Subcutaneous abdominal adipose tissue (tissue), 5 donors: Measurements from ENCODE around the gene CHRDL1.
"Not testable (repeated sequence)": the region's sequence is repeated elsewhere in the genome, so short reads cannot be mapped to it uniquely, and the experiment has no call there.

Source experiments
- H3K27ac ChIP-seq: one replicate; pipeline ENCODE4 v1.7.0; 2013; ENCODE audit warnings: low read depth, mild to moderate bottlenecking, inconsistent platforms, low read length, moderate library complexity
- H3K27me3 ChIP-seq, 5 donors: one replicate each; pipeline ENCODE4 v1.7.0; 2013; ENCODE audit warnings: low read length in 5 of 5, inconsistent platforms in 1 of 5; ENCODE audit not compliant: control insufficient read depth in 5 of 5, insufficient read depth in 4 of 5
- H3K36me3 ChIP-seq, 5 donors: one replicate each; pipeline ENCODE4 v1.7.0; 2013; ENCODE audit warnings: low read length in 5 of 5; ENCODE audit not compliant: control insufficient read depth in 5 of 5, insufficient read depth in 5 of 5
- H3K4me1 ChIP-seq, 5 donors: one replicate each; pipeline ENCODE4 v1.7.0; 2013; ENCODE audit warnings: low read length in 5 of 5, mild to moderate bottlenecking in 3 of 5, moderate library complexity in 1 of 5; ENCODE audit not compliant: control insufficient read depth in 5 of 5, insufficient read depth in 5 of 5
- H3K4me3 ChIP-seq, 5 donors: one replicate each; pipeline ENCODE4 v1.7.0; 2013; ENCODE audit warnings: low read length in 5 of 5, low read depth in 1 of 5
- H3K9ac ChIP-seq, 5 donors: one replicate each; pipeline ENCODE4 v1.7.0; 2013; ENCODE audit warnings: low read length in 5 of 5, mild to moderate bottlenecking in 4 of 5, moderate library complexity in 3 of 5
- H3K9me3 ChIP-seq, 5 donors: one replicate each; pipeline ENCODE4 v1.7.0; 2013; ENCODE audit warnings: low read length in 5 of 5; ENCODE audit not compliant: control insufficient read depth in 5 of 5
- donor health status: healthy.
- donor health status: healthy.
- donor health status: healthy.
- donor health status: healthy.
- donor health status: healthy.

CHRDL1 gene

GRCh38 chrX:110683925-110684324 lies 111.7 kb downstream of the CHRDL1 start:
- Histone ChIP-seq H3K4me3 (no peak overlapping the region), H3K9ac (no peak overlapping the region), H3K4me1 (no peaks in the 10 kb centered on the region), H3K27me3 (peaks cover 0 to 2% (median 0%) of the 10 kb centered on the region in 5 donors), H3K27ac (no peak overlapping the region), H3K9me3 (no peaks in the 10 kb centered on the region), H3K36me3 (peaks cover 0 to 15% (median 6%) of the 10 kb centered on the region in 5 donors)

GRCh38 chrX:110678591-110678990 lies 117.0 kb downstream of the CHRDL1 start:
- Histone ChIP-seq H3K4me3 (no peak overlapping the region), H3K27ac (no peak overlapping the region), H3K9me3 (no peaks in the 10 kb centered on the region), H3K4me1 (peaks cover 0 to 6% (median 0%) of the 10 kb centered on the region in 5 donors), H3K36me3 (peaks cover 0 to 17% (median 12%) of the 10 kb centered on the region in 5 donors), H3K9ac (no peak overlapping the region), H3K27me3 (peaks cover 0 to 8% (median 0%) of the 10 kb centered on the region in 5 donors)

DNA sequence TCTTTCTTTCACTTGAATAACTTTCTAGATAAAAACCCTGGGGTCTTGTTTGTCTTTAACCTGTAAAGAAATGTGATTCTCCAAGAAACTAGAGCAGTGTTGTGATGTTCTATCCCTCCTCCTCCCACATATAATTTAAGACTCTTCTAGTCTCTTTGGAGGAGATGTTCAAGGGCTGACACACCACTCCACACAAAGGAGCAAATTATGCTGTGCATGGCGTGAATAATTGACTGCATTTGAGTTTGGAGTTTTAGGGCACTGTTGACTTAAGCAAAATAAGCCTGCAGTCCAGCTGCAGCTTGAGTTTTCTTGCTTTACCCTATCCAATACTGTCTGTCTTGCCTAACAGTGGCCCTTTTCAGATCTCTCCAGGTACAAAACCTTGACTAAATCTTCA lies 119.7 kb downstream of the CHRDL1 start:
- peaks cover 0 to 6% (median 0%) of the 10 kb centered on the region in 5 donors for H3K4me1 ChIP-seq
- H3K4me3 ChIP-seq: no peak overlapping the region
- no peaks in the 10 kb centered on the region for H3K9me3 ChIP-seq
- peaks cover 0 to 17% (median 10%) of the 10 kb centered on the region in 5 donors for H3K36me3 ChIP-seq
- H3K27me3 ChIP-seq: peaks cover 0 to 8% (median 0%) of the 10 kb centered on the region in 5 donors
- H3K9ac ChIP-seq: no peak overlapping the region
- H3K27ac ChIP-seq: no peak overlapping the region

DNA sequence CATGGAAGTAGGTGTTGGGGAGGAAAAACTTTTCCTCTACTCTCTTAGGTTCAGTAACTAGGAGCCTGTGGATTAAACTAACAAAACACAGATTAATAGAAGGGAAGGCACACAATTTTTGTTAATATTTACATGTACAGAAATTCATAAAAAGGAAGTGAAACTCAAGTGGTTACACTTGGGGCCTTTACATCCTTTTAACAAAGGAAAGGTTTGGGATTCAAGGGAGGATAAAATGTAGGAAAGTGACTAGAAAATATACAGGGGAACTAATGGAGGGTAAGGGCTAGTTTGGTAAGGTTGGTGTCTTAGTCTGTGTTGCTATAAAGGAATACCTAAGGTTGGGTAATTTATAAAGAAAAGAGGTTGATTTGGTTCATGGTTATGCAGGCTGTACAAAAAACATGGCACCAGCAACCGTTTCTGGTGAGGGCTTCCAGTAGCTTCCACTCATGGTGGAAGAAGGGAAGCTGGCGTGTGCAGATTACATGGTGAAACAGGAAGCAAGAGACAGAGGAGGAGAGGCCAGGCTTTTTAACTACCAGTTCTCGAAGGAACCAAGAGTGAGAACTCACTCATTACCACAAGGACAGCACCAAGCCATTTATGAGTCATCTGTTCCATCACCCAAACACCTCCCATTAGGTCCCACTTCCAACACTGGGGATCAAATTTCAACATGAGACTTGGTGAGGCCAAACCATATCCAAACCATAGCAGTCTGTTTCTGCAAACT lies 124.4 kb downstream of the CHRDL1 start:
- H3K36me3 ChIP-seq: peaks cover 0 to 6% (median 0%) of the 10 kb centered on the region in 5 donors
- H3K9ac ChIP-seq: no peak overlapping the region
- H3K4me1 ChIP-seq: no peaks in the 10 kb centered on the region
- no peaks in the 10 kb centered on the region for H3K9me3 ChIP-seq
- peaks cover 0 to 5% (median 2%) of the 10 kb centered on the region in 5 donors for H3K27me3 ChIP-seq
- no peak overlapping the region for H3K27ac ChIP-seq
- H3K4me3 ChIP-seq: no peak overlapping the region

DNA sequence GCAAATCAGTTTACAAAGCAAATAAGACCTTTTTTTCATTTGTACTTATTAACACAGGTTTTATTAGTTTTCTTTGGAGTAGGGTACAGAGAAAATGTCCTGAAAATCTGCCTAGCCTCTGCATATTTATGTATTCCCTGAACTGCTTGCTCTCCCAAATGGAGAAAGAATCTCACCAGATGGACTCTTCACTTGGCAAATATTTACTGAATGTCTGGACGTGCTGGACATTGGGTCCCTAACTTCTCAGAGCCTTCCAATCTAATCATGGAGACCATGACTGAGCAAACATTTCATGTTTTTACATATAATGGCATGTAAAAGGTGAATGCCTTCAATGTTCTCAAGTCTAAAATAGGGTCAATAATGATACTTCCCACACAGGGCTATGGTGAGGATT lies 126.0 kb downstream of the CHRDL1 start:
- H3K27ac ChIP-seq: no peak overlapping the region
- H3K4me1 ChIP-seq: peaks cover 0 to 10% (median 6%) of the 10 kb centered on the region in 5 donors
- no peaks in the 10 kb centered on the region for H3K9me3 ChIP-seq
- H3K9ac ChIP-seq: no peak overlapping the region
- H3K4me3 ChIP-seq: no peak overlapping the region
- no peaks in the 10 kb centered on the region for H3K36me3 ChIP-seq
- peaks cover 0 to 5% (median 2%) of the 10 kb centered on the region in 5 donors for H3K27me3 ChIP-seq

GRCh38 chrX:110667706-110668105 lies 127.9 kb downstream of the CHRDL1 start:
- no peak overlapping the region for H3K4me3 ChIP-seq

GRCh38 chrX:110665223-110666002 lies 130.2 kb downstream of the CHRDL1 start:
- Histone ChIP-seq H3K27ac (no peak overlapping the region), H3K9me3 (no peaks in the 10 kb centered on the region), H3K4me1 (peaks cover 0 to 10% (median 6%) of the 10 kb centered on the region in 5 donors), H3K4me3 (no peak overlapping the region), H3K36me3 (no peaks in the 10 kb centered on the region), H3K27me3 (peaks cover 0 to 5% (median 2%) of the 10 kb centered on the region in 5 donors), H3K9ac (no peak overlapping the region)

More at GRCh38 chrX:110667706-110668105, 127.9 kb downstream of the CHRDL1 start:
- H3K36me3 ChIP-seq: no peaks in the 10 kb centered on the region
- H3K9ac ChIP-seq: no peak overlapping the region
- no peaks in the 10 kb centered on the region for H3K9me3 ChIP-seq
- H3K27ac ChIP-seq: no peak overlapping the region
- peaks cover 0 to 10% (median 6%) of the 10 kb centered on the region in 5 donors for H3K4me1 ChIP-seq
- peaks cover 0 to 5% (median 2%) of the 10 kb centered on the region in 5 donors for H3K27me3 ChIP-seq

- Histone ChIP-seq H3K9me3 (peaks cover 0 to 3% (median 0%) of the 10 kb centered on the region in 5 donors), H3K4me1 (peaks cover 0 to 3% (median 0%) of the 10 kb centered on the region in 5 donors), H3K9ac (no peak overlapping the region), H3K27ac (no peak overlapping the region), H3K27me3 (peaks cover 0 to 5% (median 0%) of the 10 kb centered on the region in 5 donors), H3K36me3 (no peaks in the 10 kb centered on the region), H3K4me3 (no peak overlapping the region)
Measured at GRCh38 chrX:110657073-110657472, 138.5 kb downstream of the CHRDL1 start.

DNA sequence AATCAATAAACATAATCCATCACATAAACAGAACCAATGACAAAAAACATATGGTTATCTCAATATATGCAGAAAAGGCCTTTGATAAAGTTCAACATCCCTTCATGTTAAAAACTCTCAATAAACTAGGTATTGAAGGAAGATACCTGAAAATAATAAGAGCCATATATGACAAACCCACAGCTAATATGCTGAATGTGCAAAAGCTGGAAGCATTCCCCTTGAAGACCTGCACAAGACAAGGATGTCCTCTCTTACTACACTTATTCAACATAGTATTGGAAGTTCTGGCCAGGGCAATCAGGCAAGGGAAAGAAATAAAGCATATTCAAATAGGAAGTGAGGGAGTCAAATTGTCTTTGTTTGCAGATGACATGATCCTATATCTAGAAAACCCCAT lies 141.3 kb downstream of the CHRDL1 start:
- not testable (repeated sequence) for H3K4me1 ChIP-seq, H3K9me3 ChIP-seq, H3K27me3 ChIP-seq, H3K9ac ChIP-seq, H3K36me3 ChIP-seq, H3K27ac ChIP-seq, H3K4me3 ChIP-seq

DNA sequence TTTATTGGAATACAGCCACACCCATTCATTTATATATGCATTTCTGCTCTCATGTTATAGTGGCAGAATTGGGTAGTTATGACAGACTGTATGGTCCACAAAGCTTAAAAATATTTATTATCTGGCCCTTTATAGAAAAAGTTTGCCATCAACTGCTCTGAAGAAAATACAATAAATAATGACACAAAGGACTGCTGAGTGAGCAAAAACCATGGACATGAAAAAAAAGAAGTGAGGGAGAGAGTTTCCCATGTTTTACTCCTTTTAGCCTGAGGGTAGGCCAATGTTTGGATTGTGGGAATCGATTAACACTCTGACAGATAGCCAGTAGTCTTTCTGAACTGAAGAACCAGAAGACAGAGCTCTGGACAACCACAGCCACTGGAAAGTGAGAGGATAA lies 149.2 kb downstream of the CHRDL1 start:
- no peaks in the 10 kb centered on the region for H3K36me3 ChIP-seq
- H3K4me3 ChIP-seq: no peak overlapping the region
- H3K4me1 ChIP-seq: no peaks in the 10 kb centered on the region
- H3K9ac ChIP-seq: no peak overlapping the region
- H3K27me3 ChIP-seq: peaks cover 0 to 7% (median 0%) of the 10 kb centered on the region in 5 donors
- no peak overlapping the region for H3K27ac ChIP-seq
- H3K9me3 ChIP-seq: peaks cover 0 to 3% (median 0%) of the 10 kb centered on the region in 5 donors
